GM21786 (cell line): Measurements from ENCODE around the gene IPO4.
"Not testable (repeated sequence)": the region's sequence is repeated elsewhere in the genome, so short reads cannot be mapped to it uniquely, and the experiment has no call there.

Experiments
- ATAC-seq: cut with Tn5 transposase; IDR thresholded peaks from one replicate; pipeline ENCODE4 v1.9.1; 2021; ENCODE audit not compliant: unreplicated experiment

The IPO4 gene, protein sequence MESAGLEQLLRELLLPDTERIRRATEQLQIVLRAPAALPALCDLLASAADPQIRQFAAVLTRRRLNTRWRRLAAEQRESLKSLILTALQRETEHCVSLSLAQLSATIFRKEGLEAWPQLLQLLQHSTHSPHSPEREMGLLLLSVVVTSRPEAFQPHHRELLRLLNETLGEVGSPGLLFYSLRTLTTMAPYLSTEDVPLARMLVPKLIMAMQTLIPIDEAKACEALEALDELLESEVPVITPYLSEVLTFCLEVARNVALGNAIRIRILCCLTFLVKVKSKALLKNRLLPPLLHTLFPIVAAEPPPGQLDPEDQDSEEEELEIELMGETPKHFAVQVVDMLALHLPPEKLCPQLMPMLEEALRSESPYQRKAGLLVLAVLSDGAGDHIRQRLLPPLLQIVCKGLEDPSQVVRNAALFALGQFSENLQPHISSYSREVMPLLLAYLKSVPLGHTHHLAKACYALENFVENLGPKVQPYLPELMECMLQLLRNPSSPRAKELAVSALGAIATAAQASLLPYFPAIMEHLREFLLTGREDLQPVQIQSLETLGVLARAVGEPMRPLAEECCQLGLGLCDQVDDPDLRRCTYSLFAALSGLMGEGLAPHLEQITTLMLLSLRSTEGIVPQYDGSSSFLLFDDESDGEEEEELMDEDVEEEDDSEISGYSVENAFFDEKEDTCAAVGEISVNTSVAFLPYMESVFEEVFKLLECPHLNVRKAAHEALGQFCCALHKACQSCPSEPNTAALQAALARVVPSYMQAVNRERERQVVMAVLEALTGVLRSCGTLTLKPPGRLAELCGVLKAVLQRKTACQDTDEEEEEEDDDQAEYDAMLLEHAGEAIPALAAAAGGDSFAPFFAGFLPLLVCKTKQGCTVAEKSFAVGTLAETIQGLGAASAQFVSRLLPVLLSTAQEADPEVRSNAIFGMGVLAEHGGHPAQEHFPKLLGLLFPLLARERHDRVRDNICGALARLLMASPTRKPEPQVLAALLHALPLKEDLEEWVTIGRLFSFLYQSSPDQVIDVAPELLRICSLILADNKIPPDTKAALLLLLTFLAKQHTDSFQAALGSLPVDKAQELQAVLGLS

DNA sequence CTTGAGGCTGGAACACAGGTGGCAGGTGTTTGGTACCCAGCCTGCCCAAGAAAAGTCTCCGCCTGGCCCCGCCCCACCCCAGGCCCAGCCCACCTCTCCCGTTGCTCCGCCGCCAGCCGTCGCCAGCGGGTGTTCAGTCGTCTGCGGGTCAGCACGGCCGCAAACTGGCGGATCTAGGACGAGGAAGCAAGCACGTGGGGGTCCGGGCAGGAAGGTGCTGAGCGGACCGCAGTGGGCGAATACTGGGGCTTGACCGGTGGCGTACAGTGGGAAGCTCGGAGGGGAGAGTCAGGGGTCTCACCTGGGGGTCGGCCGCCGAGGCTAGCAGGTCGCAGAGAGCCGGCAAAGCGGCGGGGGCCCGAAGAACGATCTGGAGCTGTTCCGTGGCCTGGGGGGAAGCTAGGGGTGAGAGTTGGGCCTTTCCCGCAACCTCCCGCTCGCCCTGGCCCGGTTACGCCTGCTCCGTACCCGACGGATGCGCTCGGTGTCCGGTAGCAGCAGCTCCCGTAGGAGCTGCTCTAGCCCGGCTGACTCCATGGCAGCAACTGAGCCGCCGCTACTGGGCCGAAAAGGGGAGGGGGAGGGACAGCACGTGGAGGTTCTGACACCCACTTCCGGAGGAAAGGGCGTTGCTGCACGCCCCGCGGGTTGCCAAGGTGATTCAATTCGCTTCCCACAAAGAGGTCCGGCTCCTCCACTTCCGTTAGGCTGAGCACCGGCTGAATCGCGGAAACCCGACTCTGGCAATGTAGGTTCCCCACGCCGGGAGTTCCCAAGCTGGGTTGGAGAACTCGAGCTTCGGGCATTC, at the start of gene IPO4:
Gene IPO4, minus strand, starts transcription at position 566 of the 808 bp plus-strand sequence. Its CDS starts 29 bp downstream, at position 537.
- ATAC-seq: peak; percentile 96

DNA sequence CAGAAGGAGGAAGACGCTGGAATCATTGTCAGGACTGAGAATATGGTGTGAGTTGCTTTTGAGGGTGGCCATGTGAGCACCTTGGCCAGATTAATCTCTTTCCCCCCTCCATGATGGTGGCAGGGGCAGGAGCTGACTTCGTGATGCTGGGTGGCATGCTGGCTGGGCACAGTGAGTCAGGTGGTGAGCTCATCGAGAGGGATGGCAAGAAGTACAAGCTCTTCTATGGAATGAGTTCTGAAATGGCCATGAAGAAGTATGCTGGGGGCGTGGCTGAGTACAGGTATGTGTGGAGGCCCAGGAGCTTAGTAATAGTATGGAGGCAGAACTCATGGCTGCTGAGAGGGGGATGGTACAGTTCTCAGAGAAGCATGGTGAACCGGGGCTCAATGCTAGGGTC, 49.5 kb upstream of the IPO4 start:
- no peak for ATAC-seq

DNA sequence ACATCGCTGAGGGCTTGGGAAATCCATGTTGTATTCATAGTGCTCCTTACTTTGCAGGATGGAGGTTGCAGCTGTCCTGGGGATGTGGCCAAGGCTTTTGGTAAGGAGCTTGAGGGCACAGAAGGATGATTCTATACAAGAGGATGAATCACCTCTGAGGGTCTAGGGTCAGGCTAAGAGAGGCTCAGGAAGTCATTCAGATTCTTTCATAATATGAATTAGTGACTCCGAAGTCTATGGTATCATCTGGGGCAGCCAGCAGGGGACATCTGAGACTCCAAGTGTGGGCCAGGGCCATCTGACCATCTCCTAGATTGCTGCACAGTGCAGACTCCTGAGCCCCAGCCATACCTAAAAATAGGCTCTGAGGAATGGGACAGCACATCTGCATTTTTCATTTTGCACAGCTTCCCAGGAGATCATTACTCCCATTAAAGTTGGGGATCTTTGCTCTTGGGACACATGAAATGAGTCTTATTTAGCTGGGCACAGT, 48.9 kb upstream of the IPO4 start:
- no peak for ATAC-seq

DNA sequence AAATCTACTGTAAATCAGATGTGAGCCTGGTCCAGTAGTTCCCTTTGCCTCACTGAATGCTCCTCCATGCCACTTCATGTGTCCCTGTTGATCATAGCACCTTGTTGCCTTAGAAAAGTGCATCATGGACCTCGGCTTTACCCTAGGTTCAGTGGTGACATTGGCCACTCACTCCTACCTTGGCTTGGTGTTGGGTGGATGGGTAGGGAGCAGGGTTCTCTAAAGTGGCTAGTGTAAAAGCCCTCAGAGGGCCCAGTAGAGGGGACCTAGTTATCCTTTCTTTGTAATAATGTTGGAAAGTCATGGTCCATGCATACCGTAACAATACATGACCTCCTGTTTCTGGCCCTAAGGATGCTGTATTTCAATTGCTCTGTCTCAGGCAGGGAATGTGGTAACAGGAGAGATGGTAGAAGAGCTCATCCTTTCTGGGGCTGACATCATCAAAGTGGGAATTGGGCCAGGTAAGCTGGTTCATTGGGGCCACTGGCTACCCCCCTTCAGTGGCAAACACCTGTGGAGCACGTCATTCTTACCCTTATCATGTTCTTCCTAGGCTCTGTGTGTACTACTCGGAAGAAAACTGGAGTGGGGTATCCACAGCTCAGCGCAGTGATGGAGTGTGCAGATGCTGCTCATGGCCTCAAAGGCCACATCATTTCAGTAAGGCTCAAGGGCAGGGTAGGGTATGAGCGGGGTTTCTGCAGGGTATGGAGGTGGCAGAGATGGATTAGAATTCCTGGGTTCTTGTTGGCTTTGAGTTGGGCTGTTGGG, 48.3 kb upstream of the IPO4 start:
- no peak for ATAC-seq

DNA sequence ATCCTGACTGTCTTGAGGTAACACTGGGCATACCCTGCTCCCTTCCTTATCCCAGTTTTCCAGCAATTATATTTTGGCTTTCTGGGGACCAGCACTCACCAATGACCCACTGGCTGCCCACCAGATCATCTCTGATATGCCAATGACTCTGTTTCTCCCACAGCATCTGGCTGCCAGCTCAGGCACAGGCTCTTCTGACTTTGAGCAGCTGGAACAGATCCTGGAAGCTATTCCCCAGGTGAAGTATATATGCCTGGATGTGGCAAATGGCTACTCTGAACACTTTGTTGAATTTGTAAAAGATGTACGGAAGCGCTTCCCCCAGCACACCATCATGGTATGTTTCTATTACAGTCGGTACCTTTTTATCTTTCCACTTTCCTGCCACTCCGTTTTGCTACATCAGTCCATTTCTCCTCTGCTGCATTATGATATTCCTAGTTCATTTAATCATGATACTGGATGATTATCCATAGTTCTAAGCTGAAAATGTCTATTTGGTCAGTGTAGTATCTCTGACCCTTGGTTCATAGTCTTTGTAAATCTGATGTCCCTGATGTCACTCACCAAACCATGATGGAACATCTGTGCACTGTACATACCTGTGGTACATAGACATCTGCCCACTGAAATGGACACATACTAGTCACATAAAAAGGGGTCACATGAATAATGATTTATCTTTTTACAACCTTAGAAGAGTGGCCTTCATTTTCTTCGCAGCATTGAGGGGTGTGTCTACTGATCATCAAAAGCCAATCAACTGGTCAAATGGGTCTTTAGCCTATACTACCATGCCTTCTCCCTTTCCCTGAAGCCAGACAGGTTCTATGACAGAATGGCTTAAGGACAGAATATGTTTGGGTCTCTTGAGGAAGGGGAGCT, 47.4 kb upstream of the IPO4 start:
- ATAC-seq: no peak

DNA sequence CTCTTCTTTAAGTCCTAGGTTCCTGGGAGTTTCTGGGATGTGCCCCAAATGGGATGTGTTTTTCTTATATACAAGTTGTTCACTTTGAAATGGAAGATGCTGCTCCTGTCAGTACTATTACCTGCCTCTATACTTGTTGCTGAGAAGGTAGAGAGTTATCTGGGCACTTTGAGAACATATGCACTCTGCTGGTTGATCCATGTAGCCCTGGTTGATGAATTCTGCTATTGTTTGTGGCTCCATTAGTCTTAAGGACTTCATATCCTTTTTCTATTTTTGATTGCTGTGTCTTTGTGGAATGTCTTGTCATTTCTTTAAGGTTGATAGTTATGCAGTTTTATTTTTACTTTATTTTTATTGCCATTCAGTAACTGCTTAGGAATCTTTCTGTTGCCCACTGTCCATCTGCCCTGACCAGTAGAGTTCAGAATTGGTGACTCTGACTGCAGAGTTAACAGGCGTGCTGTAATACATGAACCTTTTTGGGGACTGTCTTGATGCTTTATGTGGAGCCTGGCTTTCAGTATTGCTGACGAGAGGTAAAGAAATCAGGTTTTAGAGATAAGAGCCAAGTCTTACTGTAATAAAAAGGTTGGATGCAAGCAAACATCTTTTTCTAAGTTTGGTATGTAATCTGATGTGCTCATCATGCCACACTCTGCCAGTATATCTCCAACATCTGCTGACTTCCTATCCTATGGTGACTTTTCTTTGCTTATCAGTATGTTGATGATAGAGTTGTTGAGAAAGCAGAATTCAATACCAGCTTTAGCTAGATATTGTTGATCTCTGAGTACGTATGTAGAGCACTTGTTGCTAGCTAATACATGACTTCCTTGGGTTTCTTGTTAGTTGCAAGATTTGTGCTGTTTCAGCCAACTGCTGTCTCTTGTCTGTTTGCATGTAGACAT, 45.7 kb upstream of the IPO4 start:
- no peak for ATAC-seq

DNA sequence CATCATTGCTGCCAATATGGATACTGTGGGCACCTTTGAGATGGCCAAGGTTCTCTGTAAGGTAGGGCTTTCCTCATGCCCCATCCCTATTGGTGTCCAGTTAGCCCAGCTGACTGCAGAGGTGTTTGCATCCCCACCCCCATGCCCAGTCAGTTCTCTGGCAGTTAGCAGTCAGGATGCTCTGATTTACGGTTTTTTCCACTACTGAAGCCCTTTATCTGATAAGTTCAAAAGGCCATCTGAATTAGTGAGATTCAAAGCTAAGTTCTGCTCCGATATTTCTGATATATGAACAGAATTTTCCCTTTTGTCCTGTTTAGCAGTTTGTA, 44.9 kb upstream of the IPO4 start:
- no peak for ATAC-seq

DNA sequence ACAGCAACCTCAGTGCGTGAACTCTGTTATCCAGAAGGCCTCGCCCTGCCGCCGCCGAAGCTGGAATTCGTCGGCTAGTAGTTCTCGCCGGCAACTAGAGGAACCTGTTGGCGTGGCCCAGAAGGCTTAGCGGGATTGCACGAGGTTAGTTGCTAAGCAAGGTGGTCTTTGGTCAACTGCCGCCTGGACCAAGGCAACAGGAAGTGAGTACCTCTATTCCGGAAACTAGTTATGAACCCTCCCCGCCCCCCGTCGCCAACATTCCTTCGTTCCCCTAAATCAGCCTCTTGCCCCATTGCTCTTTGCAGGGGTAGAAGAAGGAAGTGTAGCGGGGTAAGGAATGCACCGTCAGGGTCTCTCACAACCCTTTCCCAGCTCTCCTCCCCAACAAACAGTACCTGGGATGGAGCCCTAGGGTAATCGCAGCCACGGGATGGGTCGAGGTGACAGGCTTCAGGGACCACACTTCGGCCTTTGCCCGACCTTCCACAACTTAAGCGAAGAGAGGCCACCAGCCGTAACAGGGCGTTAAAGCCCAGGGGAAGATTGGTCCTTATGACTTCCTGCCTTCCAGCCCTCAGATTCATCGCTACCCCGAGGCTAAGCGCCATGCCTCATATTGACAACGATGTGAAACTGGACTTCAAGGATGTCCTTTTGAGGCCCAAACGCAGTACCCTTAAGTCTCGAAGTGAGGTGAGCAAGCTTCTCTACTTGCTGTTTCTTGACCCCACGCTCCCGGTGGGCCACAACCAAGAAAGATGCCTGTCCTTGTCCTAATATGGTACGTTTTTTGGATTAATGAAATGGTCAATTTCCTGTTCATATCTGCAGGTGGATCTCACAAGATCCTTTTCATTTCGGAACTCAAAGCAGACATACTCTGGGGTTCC, 44.3 kb upstream of the IPO4 start, which contains the start of gene GMPR2:
Gene GMPR2, plus strand, starts transcription at position 285 of the 893 bp plus-strand sequence. Its CDS starts 325 bp downstream, at position 610.
- peak; percentile 64 for ATAC-seq

DNA sequence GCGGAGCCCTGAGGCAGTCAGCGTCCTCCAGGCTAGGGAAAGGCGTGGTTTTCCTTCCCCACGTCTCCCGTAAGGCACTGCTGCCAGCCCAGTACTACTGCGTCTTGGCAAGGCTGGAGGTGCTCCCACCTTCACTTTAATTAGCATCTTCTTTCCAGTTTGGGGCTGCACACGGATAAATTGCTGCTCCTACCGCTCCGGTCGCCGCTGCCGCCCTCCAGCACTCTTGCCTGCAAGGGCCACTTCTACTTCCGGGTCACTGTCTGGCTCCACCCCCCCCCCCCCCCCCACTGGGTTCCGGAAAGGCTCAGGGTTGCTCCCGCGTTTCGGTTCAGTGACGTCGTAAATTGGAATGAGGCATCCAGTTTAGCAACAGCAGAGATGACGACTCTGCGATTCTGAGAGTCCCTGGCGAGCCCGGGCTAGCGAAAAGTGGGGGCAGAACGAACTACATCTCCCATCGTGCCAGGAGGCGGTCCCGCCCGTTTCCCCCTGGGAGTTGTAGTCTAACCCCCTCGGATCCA, 43.6 kb upstream of the IPO4 start, which contains the start of gene NEDD8:
Gene NEDD8, minus strand, starts transcription at position 247 of the 524 bp plus-strand sequence. Its CDS starts 100 bp downstream, at position 147.
- ATAC-seq: peak; percentile 73

DNA sequence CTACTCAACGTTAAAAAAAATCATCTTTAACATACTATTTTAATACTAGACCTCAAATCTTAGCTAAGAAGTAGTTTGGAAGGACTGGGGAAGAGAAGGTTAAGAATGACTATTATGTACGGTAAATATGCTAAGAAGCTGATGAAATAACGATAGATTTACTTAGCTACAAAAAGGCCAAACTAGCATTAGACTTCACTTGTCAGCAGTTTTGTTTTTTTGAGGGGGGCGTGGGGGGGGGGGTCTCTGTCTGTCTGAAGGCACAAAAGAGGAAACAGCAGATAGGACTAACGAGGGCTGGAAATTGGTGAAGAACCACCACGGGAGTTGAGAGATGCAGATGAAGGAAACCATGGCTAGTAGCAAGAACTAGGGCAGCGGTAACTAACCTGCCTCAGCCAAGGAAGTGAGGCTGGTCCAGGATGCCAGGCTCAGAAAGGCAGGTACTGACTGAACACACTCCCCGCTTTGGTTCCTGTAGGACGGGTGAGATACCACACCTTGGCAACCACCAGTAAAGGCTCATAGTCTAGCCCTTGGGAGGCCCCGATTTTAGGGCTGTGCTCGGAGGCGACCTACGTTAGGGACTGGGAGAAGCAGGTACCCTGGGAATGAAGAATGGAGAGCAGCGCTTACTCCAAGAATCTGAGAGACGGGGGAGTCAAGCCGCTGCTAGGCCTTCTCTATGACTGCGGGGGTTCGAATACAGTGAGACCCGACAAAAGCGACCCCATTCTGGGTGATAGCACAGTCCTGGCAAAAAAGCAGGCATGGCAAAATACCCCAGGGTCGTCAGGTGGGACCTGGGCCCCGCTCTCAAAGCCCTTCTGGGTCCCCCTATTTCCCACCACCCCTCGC, 42.9 kb upstream of the IPO4 start:
- peak; percentile 7 for ATAC-seq

DNA sequence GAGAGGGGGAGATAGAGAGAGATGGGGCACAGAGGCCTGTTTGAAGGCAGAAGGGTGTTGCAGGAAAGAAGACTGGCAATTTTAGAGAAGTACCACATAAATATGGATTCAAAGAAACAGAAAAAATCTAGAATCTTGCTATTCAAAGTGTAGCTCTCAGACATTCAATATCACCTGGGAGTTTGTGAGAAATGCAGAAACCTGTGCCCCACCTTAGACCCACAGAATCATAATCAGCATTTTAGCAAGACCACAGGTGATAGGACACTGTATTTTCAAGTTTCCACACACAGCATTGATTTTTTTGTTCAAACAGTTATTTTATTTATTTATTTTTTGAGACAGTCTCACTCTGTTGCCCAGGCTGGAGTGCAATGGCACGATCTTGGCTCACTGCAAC, 40.3 kb upstream of the IPO4 start:
- no peak for ATAC-seq

DNA sequence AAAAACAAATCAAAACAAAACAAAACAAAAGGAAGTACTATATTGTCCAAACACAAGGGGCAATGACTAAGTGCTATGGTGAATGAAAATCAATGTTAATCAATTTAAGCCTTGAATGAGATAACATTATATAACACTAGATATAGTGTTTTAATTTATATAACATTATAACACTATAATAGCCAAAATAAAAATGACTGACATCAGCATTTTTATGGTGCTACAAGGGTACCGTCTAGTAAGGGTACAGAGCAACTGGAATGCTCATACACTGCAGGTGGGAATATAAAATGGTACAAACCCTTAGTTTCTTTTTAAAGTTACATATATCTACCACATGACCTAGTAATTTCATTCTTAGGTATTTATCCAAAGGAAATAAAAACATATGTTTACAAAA, 37.9 kb upstream of the IPO4 start:
- no peak for ATAC-seq

DNA sequence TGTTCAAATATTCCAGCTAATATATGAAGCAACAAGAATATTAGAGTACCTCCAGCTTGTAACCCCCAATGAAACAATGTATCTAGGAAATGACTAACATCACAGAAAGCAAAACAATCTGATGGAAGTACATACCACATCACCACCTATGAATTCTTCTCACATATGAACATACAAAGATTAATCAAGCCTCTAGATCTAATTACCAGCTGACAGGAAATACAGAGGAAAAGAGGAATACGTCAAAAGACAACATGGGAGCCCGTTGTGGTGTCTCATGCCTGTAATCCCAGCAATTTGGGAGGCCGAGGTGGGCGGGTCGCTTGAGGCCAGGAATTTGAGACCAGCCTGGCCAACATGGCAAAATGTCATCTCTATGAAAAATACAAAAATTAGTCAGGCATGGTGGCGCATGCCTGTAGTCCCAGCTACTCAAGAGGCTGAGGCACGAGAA, 36.0 kb upstream of the IPO4 start:
- ATAC-seq: no peak

DNA sequence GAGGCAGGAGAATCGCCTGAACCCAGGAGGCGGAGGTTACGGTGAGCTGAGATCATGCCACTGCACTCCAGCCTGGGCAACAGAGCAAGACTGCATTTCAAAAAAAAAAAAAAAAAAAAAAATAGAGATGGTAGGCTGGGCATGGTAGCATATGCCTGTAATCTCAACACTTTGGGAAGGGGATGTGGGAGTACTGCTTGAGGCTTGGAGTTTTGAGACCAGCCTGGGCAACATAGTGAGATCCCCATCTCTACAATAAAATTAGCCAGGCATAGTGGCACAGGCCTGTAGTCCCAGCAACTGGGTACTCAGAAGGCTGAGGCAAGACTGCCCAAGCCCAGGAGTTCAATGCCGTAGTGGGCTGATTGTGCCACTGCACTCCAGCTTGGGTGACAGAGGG, 34.4 kb upstream of the IPO4 start:
- ATAC-seq: not testable (repeated sequence)

DNA sequence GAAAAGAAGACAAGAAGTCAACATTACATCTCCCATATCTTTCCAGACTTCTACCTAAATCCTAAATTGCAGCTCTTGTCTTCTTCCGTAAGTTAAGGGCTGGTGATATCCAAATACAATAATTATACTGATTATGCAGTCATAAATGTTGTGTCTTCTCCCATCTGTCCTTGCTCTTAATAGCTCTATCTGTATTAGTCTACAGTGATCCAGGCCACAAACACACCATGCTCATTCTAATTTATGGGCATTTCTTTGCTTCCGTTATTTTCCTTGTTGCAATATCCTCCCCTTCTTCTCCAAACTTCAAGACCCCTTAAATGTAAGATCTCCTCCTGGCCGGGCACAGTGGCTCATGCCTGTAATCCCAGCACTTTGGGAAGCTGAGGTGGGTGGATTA, 30.9 kb upstream of the IPO4 start:
- no peak for ATAC-seq
